PC-9 (cell line): Measurements from ENCODE around the gene ANKRD60. TPM values are rescaled to one million over a fixed set of nuclear protein-coding genes. Genes with fewer than 3 reads are reported as not detected.

Experiments used
- BruUV-seq: library from RNA; stranded (reverse); fragments of 400-500 nt; replicated peaks from 2 replicates; lab custom pipeline; 2021; lab: Mats Ljungman, UMichigan
- CTCF ChIA-PET: fragments of 300-600 bp; sonication (Branson Sonifier 250); formaldehyde crosslinking; loops from one replicate; lab custom pipeline; 2022; ENCODE audit warnings: antibody characterized with exemption; lab: Charles Lee
- POLR2A ChIA-PET: fragments of 300-600 bp; sonication (Branson Sonifier 250); formaldehyde crosslinking; loops from one replicate; lab custom pipeline; 2022; ENCODE audit warnings: antibody characterized with exemption; ENCODE audit not compliant: unreplicated experiment; lab: Charles Lee
- DNase-seq, 2 experiments: peaks; one replicate each; pipeline versions ENCODE4 v3.0.0 to v3.0.0-alpha.2; 2015 to 2022; ENCODE audit warnings: mixed read lengths in 1 of 2
- H2AFZ ChIP-seq: fragments of 200-600 bp; sonication (generic); 2 replicates; pipeline ENCODE4 v1.8.1; 2017; ENCODE audit warnings: antibody characterized with exemption
- H3F3A ChIP-seq: fragments of 200-600 bp; sonication (generic); 2 replicates; pipeline ENCODE4 v1.8.1; 2017; ENCODE audit warnings: antibody characterized with exemption, mild to moderate bottlenecking, low read depth; ENCODE audit not compliant: insufficient read depth
- H3K27ac ChIP-seq: fragments of 200-600 bp; sonication (generic); 2 replicates; pipeline ENCODE4 v1.6.1; 2016; ENCODE audit warnings: mixed run types
- H3K27me3 ChIP-seq: fragments of 200-600 bp; sonication (generic); 2 replicates; pipeline ENCODE4 v1.6.1; 2016; ENCODE audit warnings: low read depth, mixed run types; ENCODE audit not compliant: insufficient read depth
- H3K36me3 ChIP-seq: fragments of 200-600 bp; sonication (generic); 2 replicates; pipeline ENCODE4 v1.6.1; 2016; ENCODE audit warnings: low read depth, mixed run types
- H3K4me1 ChIP-seq: fragments of 200-600 bp; sonication (generic); replicated peaks from 2 replicates; pipeline ENCODE4 v1.6.1; 2016; ENCODE audit warnings: mixed run types; ENCODE audit not compliant: insufficient read depth
- H3K4me2 ChIP-seq: fragments of 200-600 bp; sonication (generic); 2 replicates; pipeline ENCODE4 v1.6.1; 2017; ENCODE audit warnings: mixed run types
- H3K4me3 ChIP-seq: fragments of 200-600 bp; sonication (generic); 2 replicates; pipeline ENCODE4 v1.6.1; 2016; ENCODE audit warnings: mixed run types
- H3K79me2 ChIP-seq: fragments of 200-600 bp; sonication (generic); 2 replicates; pipeline ENCODE4 v1.6.1; 2017; ENCODE audit warnings: low read depth, mixed run types
- H3K9me2 ChIP-seq: fragments of 200-600 bp; sonication (generic); 2 replicates; pipeline ENCODE4 v1.8.1; 2017; ENCODE audit warnings: mild to moderate bottlenecking; ENCODE audit not compliant: insufficient read depth
- H3K9me3 ChIP-seq: fragments of 200-600 bp; sonication (generic); 2 replicates; pipeline ENCODE4 v1.8.1; 2016; ENCODE audit warnings: low read depth; ENCODE audit not compliant: insufficient read depth
- H4K20me1 ChIP-seq: fragments of 200-600 bp; sonication (generic); 2 replicates; pipeline ENCODE4 v1.8.1; 2017; ENCODE audit not compliant: insufficient read depth
- EZH2 ChIP-seq: fragments of 200-600 bp; sonication (generic); IDR thresholded peaks from 2 replicates; pipeline ENCODE4 v1.8.0; 2017; ENCODE audit warnings: antibody characterized with exemption, low read depth
- intact Hi-C: fragments of 100-400 bp; cut with micrococcal nuclease; formaldehyde crosslinking; loops from one replicate; pipeline ENCODE4 v1.10.0; 2022; ENCODE audit not compliant: unreplicated experiment
- total RNA-seq: library from RNA; stranded (reverse); gene quantifications from 2 replicates; pipeline ENCODE4 v1.2.3, GENCODE V29; 2021
- TF ChIP-seq, protein P1 (sequence below): fragments of 200-600 bp; sonication (generic); conservative IDR thresholded peaks from 2 replicates; pipeline ENCODE4 v1.6.1; 2017; ENCODE audit warnings: mixed run types, antibody characterized with exemption, mild to moderate bottlenecking, moderate library complexity

The ANKRD60 gene
- total RNA-seq, 1 experiment from 2014 or later, result not detected

DNA sequence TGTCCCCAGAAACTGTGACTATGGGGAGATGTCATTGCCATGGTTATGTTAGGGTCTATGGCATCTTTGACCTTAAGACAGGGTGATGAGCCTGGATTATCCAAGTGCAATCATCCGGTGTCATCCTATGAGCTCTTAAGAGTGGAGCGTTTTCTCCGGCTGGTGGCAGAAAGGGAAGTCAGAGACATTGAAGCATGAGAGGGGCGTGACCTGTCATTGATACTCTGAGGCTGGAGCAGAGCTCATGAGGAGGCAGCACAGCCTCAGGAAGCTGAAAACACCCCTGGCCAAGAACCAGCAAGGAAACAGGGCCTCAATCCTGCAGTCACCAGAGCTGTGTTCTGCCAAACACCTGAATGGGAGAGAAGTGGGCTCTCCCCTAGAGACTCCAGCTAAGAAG is 59.6 kb downstream of the ANKRD60 start:
- Histone ChIP-seq H3K4me1 (no peaks in the 10 kb centered on the region), H3K4me2 (no peak overlapping the region), H3F3A (no peaks in the 10 kb centered on the region), H2AFZ (no peak overlapping the region), H3K9me3 (no peaks in the 10 kb centered on the region), H3K36me3 (no peaks in the 10 kb centered on the region), H3K79me2 (no peaks in the 10 kb centered on the region), H3K27ac (no peak overlapping the region), H3K4me3 (no peak overlapping the region), H3K9me2 (no peaks in the 10 kb centered on the region), H3K27me3 (no peaks in the 10 kb centered on the region), H4K20me1 (no peaks in the 10 kb centered on the region)
- DNase-seq, result no peak
- POLR2A ChIA-PET, result no interaction called here
- BruUV-seq, result no TSS peak
- CTCF ChIA-PET, result no interaction called here
- TF ChIP-seq, protein P1, sequence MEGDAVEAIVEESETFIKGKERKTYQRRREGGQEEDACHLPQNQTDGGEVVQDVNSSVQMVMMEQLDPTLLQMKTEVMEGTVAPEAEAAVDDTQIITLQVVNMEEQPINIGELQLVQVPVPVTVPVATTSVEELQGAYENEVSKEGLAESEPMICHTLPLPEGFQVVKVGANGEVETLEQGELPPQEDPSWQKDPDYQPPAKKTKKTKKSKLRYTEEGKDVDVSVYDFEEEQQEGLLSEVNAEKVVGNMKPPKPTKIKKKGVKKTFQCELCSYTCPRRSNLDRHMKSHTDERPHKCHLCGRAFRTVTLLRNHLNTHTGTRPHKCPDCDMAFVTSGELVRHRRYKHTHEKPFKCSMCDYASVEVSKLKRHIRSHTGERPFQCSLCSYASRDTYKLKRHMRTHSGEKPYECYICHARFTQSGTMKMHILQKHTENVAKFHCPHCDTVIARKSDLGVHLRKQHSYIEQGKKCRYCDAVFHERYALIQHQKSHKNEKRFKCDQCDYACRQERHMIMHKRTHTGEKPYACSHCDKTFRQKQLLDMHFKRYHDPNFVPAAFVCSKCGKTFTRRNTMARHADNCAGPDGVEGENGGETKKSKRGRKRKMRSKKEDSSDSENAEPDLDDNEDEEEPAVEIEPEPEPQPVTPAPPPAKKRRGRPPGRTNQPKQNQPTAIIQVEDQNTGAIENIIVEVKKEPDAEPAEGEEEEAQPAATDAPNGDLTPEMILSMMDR, result no peak
- no peak for TF ChIP-seq EZH2
- intact Hi-C loops, result no loop called here

DNA sequence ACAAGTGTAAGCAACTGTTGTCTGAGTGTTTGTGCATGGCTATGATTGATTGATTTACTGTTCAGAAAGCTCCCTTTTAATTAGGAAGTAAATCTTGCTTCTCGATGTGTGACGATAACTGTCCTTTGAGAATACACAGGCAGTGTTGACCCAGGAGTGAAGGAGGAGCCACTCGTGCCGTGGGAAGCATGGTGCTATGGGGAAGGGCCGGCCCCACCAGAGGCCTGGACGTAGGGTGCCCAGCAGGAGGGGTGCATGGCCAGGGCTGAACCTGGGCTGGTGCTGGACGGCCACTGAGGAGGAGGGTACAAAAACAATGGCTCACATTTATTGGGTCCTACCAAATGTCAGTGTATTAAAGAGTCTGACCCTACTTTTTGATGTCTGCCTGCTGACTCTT is 60.7 kb downstream of the ANKRD60 start:
- H3K4me2 ChIP-seq, result no peak overlapping the region
- H3K4me1 ChIP-seq, result no peaks in the 10 kb centered on the region
- no peaks in the 10 kb centered on the region for H4K20me1 ChIP-seq
- no peak overlapping the region for H2AFZ ChIP-seq
- POLR2A ChIA-PET, result no interaction called here
- H3F3A ChIP-seq, result no peaks in the 10 kb centered on the region
- no peaks in the 10 kb centered on the region for H3K9me2 ChIP-seq
- no peak overlapping the region for H3K4me3 ChIP-seq
- no peak for TF ChIP-seq EZH2
- TF ChIP-seq, protein P1, result no peak
- BruUV-seq, result no TSS peak
- DNase-seq, result no peak
- H3K9me3 ChIP-seq, result no peaks in the 10 kb centered on the region
- no peak overlapping the region for H3K27ac ChIP-seq
- no peaks in the 10 kb centered on the region for H3K79me2 ChIP-seq
- H3K27me3 ChIP-seq, result no peaks in the 10 kb centered on the region
- CTCF ChIA-PET, result no interaction called here
- H3K36me3 ChIP-seq, result no peaks in the 10 kb centered on the region
- intact Hi-C loops, result no loop called here

Other genes with a start within 250 kb of the ANKRD60 start
- 22.6 and 28.9 TPM in 2 replicates for gene RAB22A, start 81.1 kb upstream of the ANKRD60 start, total RNA-seq
- 73.0 and 80.6 TPM in 2 replicates for gene VAPB, start 160.6 kb upstream of the ANKRD60 start, total RNA-seq